PC-3 (cell line): Measurements from ENCODE around the gene RAD51C.

ENCODE experiments used
- EZH2phosphoT487 ChIP-seq: fragments of 300-600 bp; sonication (generic); IDR thresholded peaks from 2 replicates; pipeline ENCODE4 v1.6.1; 2018; ENCODE audit warnings: mild to moderate bottlenecking, antibody characterized with exemption, low read length, borderline replicate concordance
- TF ChIP-seq, protein P1 (sequence below): fragments of 300-600 bp; sonication (generic); conservative IDR thresholded peaks from 2 replicates; pipeline ENCODE4 v1.5.1; 2017; ENCODE audit warnings: antibody characterized with exemption, low read depth, mild to moderate bottlenecking, low read length

DNA sequence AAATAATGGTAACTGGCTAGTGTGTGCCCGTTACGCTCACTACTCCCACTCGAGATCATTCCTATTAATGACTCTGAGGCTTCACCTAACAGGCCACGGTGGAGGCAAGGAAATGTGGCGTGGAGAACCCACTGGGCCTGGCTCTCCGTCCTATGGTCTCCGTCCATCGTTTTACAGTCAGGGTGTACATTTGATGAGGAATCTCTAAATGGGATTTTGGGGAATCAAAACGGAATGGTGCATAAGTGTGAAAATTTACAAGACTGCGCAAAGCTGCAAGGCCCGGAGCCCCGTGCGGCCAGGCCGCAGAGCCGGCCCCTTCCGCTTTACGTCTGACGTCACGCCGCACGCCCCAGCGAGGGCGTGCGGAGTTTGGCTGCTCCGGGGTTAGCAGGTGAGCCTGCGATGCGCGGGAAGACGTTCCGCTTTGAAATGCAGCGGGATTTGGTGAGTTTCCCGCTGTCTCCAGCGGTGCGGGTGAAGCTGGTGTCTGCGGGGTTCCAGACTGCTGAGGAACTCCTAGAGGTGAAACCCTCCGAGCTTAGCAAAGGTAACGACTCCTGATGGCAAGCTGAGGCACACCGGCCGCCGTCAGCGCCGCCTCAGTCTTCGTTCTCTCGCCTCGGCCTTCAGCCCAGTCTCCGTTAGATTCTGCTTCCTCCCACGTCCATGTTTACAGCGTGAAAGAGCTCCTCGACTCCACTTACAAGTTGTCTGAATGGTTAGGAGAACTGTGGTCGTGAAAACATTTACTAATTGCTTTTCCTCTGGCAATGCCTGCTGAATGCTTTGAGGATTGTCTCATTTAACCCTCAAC, at the start of gene RAD51C:
- TF ChIP-seq, protein P1, sequence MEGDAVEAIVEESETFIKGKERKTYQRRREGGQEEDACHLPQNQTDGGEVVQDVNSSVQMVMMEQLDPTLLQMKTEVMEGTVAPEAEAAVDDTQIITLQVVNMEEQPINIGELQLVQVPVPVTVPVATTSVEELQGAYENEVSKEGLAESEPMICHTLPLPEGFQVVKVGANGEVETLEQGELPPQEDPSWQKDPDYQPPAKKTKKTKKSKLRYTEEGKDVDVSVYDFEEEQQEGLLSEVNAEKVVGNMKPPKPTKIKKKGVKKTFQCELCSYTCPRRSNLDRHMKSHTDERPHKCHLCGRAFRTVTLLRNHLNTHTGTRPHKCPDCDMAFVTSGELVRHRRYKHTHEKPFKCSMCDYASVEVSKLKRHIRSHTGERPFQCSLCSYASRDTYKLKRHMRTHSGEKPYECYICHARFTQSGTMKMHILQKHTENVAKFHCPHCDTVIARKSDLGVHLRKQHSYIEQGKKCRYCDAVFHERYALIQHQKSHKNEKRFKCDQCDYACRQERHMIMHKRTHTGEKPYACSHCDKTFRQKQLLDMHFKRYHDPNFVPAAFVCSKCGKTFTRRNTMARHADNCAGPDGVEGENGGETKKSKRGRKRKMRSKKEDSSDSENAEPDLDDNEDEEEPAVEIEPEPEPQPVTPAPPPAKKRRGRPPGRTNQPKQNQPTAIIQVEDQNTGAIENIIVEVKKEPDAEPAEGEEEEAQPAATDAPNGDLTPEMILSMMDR = no peak
- no peak for TF ChIP-seq EZH2phosphoT487
